H1 (cell line): ENCODE data around the gene PXDN. TPM values are rescaled to one million over a fixed set of nuclear protein-coding genes. Genes with fewer than 3 reads are reported as not detected.
A peak's percentile ranks its signal among the peaks of the same experiment; 100 is the strongest.

Experiments
- CTCF ChIA-PET: fragments of 300-600 bp; sonication (Branson Sonifier 250); formaldehyde crosslinking; loops from one replicate; lab custom pipeline; 2021; ENCODE audit not compliant: partially characterized antibody; lab: Charles Lee
- POLR2A ChIA-PET: fragments of 300-600 bp; sonication (Branson Sonifier 250); formaldehyde crosslinking; loops from one replicate; lab custom pipeline; 2021; ENCODE audit warnings: inconsistent platforms; ENCODE audit not compliant: partially characterized antibody; lab: Charles Lee
- DNase-seq, 2 experiments: peaks; one replicate each; pipeline versions ENCODE4 v3.0.0 to v3.0.0-alpha.2; 2010 to 2022; ENCODE audit warnings: low spot score in 2 of 2, low read depth in 1 of 2, mixed read lengths in 1 of 2
- FAIRE-seq: peaks from 2 replicates; lab custom pipeline; 2011; peaks lifted over from hg19 to GRCh38; lab: Jason Lieb, UNC
- H2AFZ ChIP-seq: 2 replicates; pipeline ENCODE4 v1.8.1; 2012; ENCODE audit warnings: low read length, inconsistent platforms
- H2AK5ac ChIP-seq: 2 replicates; pipeline ENCODE4 v1.6.1; 2013; ENCODE audit warnings: low read depth, low read length
- H2BK120ac ChIP-seq: replicated peaks from 2 replicates; pipeline ENCODE3; 2013; ENCODE audit warnings: low read depth, low read length, inconsistent platforms
- H2BK12ac ChIP-seq: 2 replicates; pipeline ENCODE4 v1.6.1; 2013; ENCODE audit warnings: low read depth, low read length
- H2BK15ac ChIP-seq: 2 replicates; pipeline ENCODE4 v1.6.1; 2013; ENCODE audit warnings: low read length
- H2BK20ac ChIP-seq: 2 replicates; pipeline ENCODE4 v1.6.1; 2013; ENCODE audit warnings: low read length
- H2BK5ac ChIP-seq: 2 replicates; pipeline ENCODE4 v1.6.1; 2013; ENCODE audit warnings: low read depth, low read length
- H3K14ac ChIP-seq: 2 replicates; pipeline ENCODE4 v1.6.1; 2013; ENCODE audit warnings: inconsistent platforms; ENCODE audit not compliant: insufficient read length
- H3K18ac ChIP-seq: 2 replicates; pipeline ENCODE4 v1.6.1; 2013; ENCODE audit warnings: low read length; ENCODE audit errors: extremely low read depth
- H3K23ac ChIP-seq: 2 replicates; pipeline ENCODE4 v1.6.1; 2013; ENCODE audit warnings: inconsistent platforms; ENCODE audit not compliant: insufficient read length
- H3K23me2 ChIP-seq: 2 replicates; pipeline ENCODE4 v1.6.1; 2013; ENCODE audit warnings: low read depth, low read length
- H3K27ac ChIP-seq: 2 replicates; pipeline ENCODE4 v1.6.1; 2011; ENCODE audit warnings: low read depth, low read length, inconsistent platforms
- H3K27me3 ChIP-seq, 4 experiments: replicated peaks in 1 of 4; 1 replicate in 1 of 4; 2 replicates in 3 of 4; pipeline versions ENCODE4 v1.6.1 to v1.8.1; 2011 to 2013; ENCODE audit warnings: low read length in 3 of 4, mild to moderate bottlenecking in 3 of 4, inconsistent platforms in 2 of 4, mixed read lengths in 2 of 4, moderate library complexity in 1 of 4; ENCODE audit not compliant: control insufficient read depth in 3 of 4, insufficient read depth in 3 of 4; ENCODE audit errors: extremely low read depth in 1 of 4
- H3K36me3 ChIP-seq, 4 experiments: 2 replicates each; pipeline versions ENCODE4 v1.6.1 to v1.8.1; 2011 to 2013; ENCODE audit warnings: mild to moderate bottlenecking in 4 of 4, low read length in 3 of 4, moderate library complexity in 2 of 4, control low read depth in 1 of 4, inconsistent platforms in 1 of 4; ENCODE audit not compliant: insufficient read depth in 4 of 4, control insufficient read depth in 2 of 4
- H3K4ac ChIP-seq: replicated peaks from 2 replicates; pipeline ENCODE3; 2013; ENCODE audit warnings: low read length, low read depth, mixed read lengths, inconsistent platforms; ENCODE audit not compliant: insufficient read length
- H3K4me1 ChIP-seq, 4 experiments: replicated peaks in 1 of 4; 1 replicate in 1 of 4; 2 replicates in 3 of 4; pipeline versions ENCODE4 v1.6.1 to v1.8.1; 2011 to 2013; ENCODE audit warnings: low read length in 3 of 4, inconsistent platforms in 2 of 4, mixed read lengths in 1 of 4; ENCODE audit not compliant: insufficient read depth in 4 of 4, control insufficient read depth in 3 of 4
- H3K4me2 ChIP-seq, 2 experiments: 2 replicates each; pipeline versions ENCODE4 v1.6.1 to v1.8.1; 2011 to 2013; ENCODE audit warnings: low read depth in 2 of 2, low read length in 2 of 2, control low read depth in 1 of 2, inconsistent platforms in 1 of 2, mild to moderate bottlenecking in 1 of 2; ENCODE audit not compliant: insufficient read depth in 1 of 2
- H3K4me3 ChIP-seq, 4 experiments: fragments of 200-600, 300-600 bp in 1 of 4; sonication (generic), shearing (Covaris generic), sonication (Bioruptor Twin) in 1 of 4; 2 replicates each; pipeline versions ENCODE4 v1.5.1 to v1.8.1; 2011 to 2016; ENCODE audit warnings: low read length in 4 of 4, low read depth in 3 of 4, control low read depth in 2 of 4, inconsistent platforms in 2 of 4, mild to moderate bottlenecking in 2 of 4, mixed read lengths in 1 of 4, moderate library complexity in 1 of 4; ENCODE audit not compliant: insufficient read depth in 2 of 4; ENCODE audit errors: extremely low read depth in 1 of 4
- H3K56ac ChIP-seq: replicated peaks from 2 replicates; pipeline ENCODE3; 2013; ENCODE audit warnings: low read depth, mild to moderate bottlenecking, mixed read lengths, low read length, inconsistent platforms; ENCODE audit not compliant: insufficient read length
- H3K79me1 ChIP-seq: 2 replicates; pipeline ENCODE4 v1.6.1; 2013; ENCODE audit warnings: low read depth, low read length, control low read depth
- H3K79me2 ChIP-seq, 2 experiments: 2 replicates each; pipeline versions ENCODE4 v1.6.1 to v1.8.1; 2012 to 2013; ENCODE audit warnings: low read length in 2 of 2, mild to moderate bottlenecking in 2 of 2, inconsistent platforms in 1 of 2; ENCODE audit not compliant: insufficient read depth in 2 of 2, control insufficient read depth in 1 of 2
- H3K9ac ChIP-seq, 4 experiments: replicated peaks in 1 of 4; 1 replicate in 1 of 4; 2 replicates in 3 of 4; pipeline versions ENCODE4 v1.6.1 to v1.8.1; 2011 to 2013; ENCODE audit warnings: low read depth in 3 of 4, low read length in 3 of 4, control low read depth in 2 of 4, mild to moderate bottlenecking in 2 of 4, moderate library complexity in 2 of 4, inconsistent platforms in 1 of 4; ENCODE audit errors: extremely low read depth in 1 of 4
- H3K9me3 ChIP-seq, 2 experiments: 2 replicates each; pipeline versions ENCODE4 v1.6.1 to v1.8.1; 2012 to 2013; ENCODE audit warnings: mild to moderate bottlenecking in 2 of 2, moderate library complexity in 2 of 2, control low read depth in 1 of 2, inconsistent platforms in 1 of 2, low read depth in 1 of 2, low read length in 1 of 2, mixed read lengths in 1 of 2; ENCODE audit not compliant: insufficient read depth in 2 of 2
- H4K20me1 ChIP-seq, 2 experiments: replicated peaks in 1 of 2; 2 replicates each; pipeline versions ENCODE3 to v1.8.1; 2011 to 2013; ENCODE audit warnings: inconsistent platforms in 2 of 2, low read length in 2 of 2, mild to moderate bottlenecking in 1 of 2; ENCODE audit not compliant: insufficient read depth in 2 of 2, control insufficient read depth in 1 of 2
- H4K5ac ChIP-seq: 2 replicates; pipeline ENCODE4 v1.6.1; 2013; ENCODE audit warnings: low read length, low read depth, mixed read lengths, inconsistent platforms; ENCODE audit not compliant: insufficient read length
- H4K8ac ChIP-seq: 2 replicates; pipeline ENCODE4 v1.8.0; 2013; ENCODE audit warnings: mild to moderate bottlenecking, moderate library complexity, low read length, inconsistent platforms; ENCODE audit not compliant: insufficient read depth; ENCODE audit errors: extremely low read depth
- H4K91ac ChIP-seq: replicated peaks from 2 replicates; pipeline ENCODE3; 2013; ENCODE audit warnings: low read length, mixed read lengths, inconsistent platforms; ENCODE audit not compliant: insufficient read length
- CHD2 ChIP-seq: IDR thresholded peaks from 2 replicates; pipeline ENCODE4 v1.6.1; 2012; ENCODE audit warnings: low read length, improper control_type of control experiment
- E2F6 ChIP-seq: IDR thresholded peaks from 2 replicates; pipeline ENCODE4 v1.6.1; 2012; ENCODE audit warnings: inconsistent platforms
- JUND ChIP-seq: IDR thresholded peaks from 2 replicates; pipeline ENCODE4 v1.6.1; 2011; ENCODE audit warnings: mild to moderate bottlenecking, improper control_type of control experiment, low read length
- KDM5A ChIP-seq: fragments of 200-600 bp; IDR thresholded peaks from 2 replicates; pipeline ENCODE4 v1.7.1; 2012; ENCODE audit warnings: mild to moderate bottlenecking, low read length, inconsistent platforms, mixed read lengths
- RNF2 ChIP-seq: fragments of 200-900, 300-1000 bp; sonication (generic); IDR thresholded peaks from 2 replicates; pipeline ENCODE4 v1.7.1; 2016; ENCODE audit warnings: borderline replicate concordance, low read depth, mild to moderate bottlenecking, antibody characterized with exemption, low read length; ENCODE audit not compliant: poor library complexity, severe bottlenecking; ENCODE audit errors: missing control alignments
- WGBS, 2 experiments: shearing (Covaris generic) in 1 of 2; methylation state at CpG; one replicate each; pipeline versions ENCODE4 v1.1.6 to v1.1.7; 2013 to 2015; ENCODE audit warnings: low lambda C conversion rate in 2 of 2, mixed read lengths in 2 of 2, inconsistent platforms in 1 of 2, low coverage in 1 of 2, missing lambda C conversion rate in 1 of 2; ENCODE audit not compliant: insufficient replicate concordance in 2 of 2, insufficient coverage in 1 of 2, insufficient read length in 1 of 2; ENCODE audit errors: extremely low coverage in 1 of 2, missing lambda C conversion rate in 1 of 2; 5-methylcytosine and 5-hydroxymethylcytosine counted together
- polyA plus RNA-seq, 7 experiments: library from polyadenylated mRNA; depleted of rRNA in 3 of 7; stranded (reverse) in 5 of 7; unstranded in 2 of 7; fragments of >200 nt in 5 of 7; fragments of 200-250 nt in 2 of 7; gene quantifications; 1 replicate in 5 of 7; 2 replicates in 1 of 7; 4 replicates in 1 of 7; pipeline versions ENCODE4 v1.2.1 to v1.2.3, GENCODE V29; 2011 to 2013; ENCODE audit warnings: missing spikeins in 2 of 7, mixed read lengths in 2 of 7
- total RNA-seq: library from RNA; stranded (reverse); fragmentation: NEBNext Ultra II Directional; extraction: Animal tissue kit (Norgen Biotek cat#: 25700); gene quantifications from 2 replicates; pipeline ENCODE4 v1.2.1, GENCODE V29; 2021
- TF ChIP-seq, protein P1 (sequence below): IDR thresholded peaks from 2 replicates; pipeline ENCODE4 v1.6.1; 2012; ENCODE audit warnings: inconsistent platforms

Gene PXDN
- total and polyA plus RNA-seq, 2 of the 8 experiments (the other 6 are each of a cell fraction or from before 2014, with no cell fraction given), result 104 to 141 TPM

- Histone ChIP-seq H3K36me3 (peaks cover 0 to 16% (median 2%) of the 10 kb centered on the region in 4 experiments; a peak in 3 of 8 replicates), H3K9me3 (no peaks in the 10 kb centered on the region), H2BK15ac (no peak overlapping the region), H3K27ac (peak overlapping the region; percentile 95), H3K4me1 (peaks cover 7 to 19% (median 13%) of the 10 kb centered on the region in 4 experiments), H4K91ac (peak overlapping the region; percentile 98), H4K5ac (peak overlapping the region; percentile 91), H3K27me3 (no peaks in the 10 kb centered on the region; a peak in 1 of 7 replicates), H2BK120ac (peak overlapping the region; percentile 76), H2BK20ac (peak overlapping the region; percentile 95), H3K18ac (peak overlapping the region; percentile 94), H4K20me1 (no peaks in the 10 kb centered on the region), H4K8ac (peak overlapping the region; percentile 94), H3K4ac (peak overlapping the region; percentile 64), H3K23ac (no peak overlapping the region), H2BK12ac (peak overlapping the region; percentile 100), H2AFZ (no peak overlapping the region), H3K4me3 (peak overlapping the region; percentile 25 to 56 (median 33)), H2AK5ac (peak overlapping the region; percentile 97), H3K79me2 (no peaks in the 10 kb centered on the region), H3K9ac (peak overlapping the region in 3 of 4 experiments; percentile 58 to 70 (median 68); a peak in 6 of 7 replicates), H3K23me2 (peaks cover 2% of the 10 kb centered on the region; the same call in 1 of the 2 replicates), H3K14ac (no peak overlapping the region), H3K56ac (peak overlapping the region; percentile 82), H3K79me1 (no peaks in the 10 kb centered on the region), H2BK5ac (peak overlapping the region; percentile 100), H3K4me2 (peak overlapping the region; percentile 72 to 86)
- ChIA-PET POLR2A (interaction anchor here (0.7 to 4.5 kb wide), 43 partner anchors 9 to 886 kb away, joined by 3 to 57 read pairs (median 4); partner anchors contain the start of gene PXDN), CTCF (interaction anchor here (0.6 to 3.6 kb wide), 15 partner anchors 9 to 1111 kb away, joined by 3 to 26 read pairs (median 4); no protein-coding TSS in a partner anchor)
- FAIRE-seq (peak; percentile 85), DNase-seq (peak; percentile 81 to 86)
- 15% methylated on average over 20 of the region's 20 CpGs; no CpG with 5 or more reads in 1 of the 2 experiments for WGBS, 2 experiments
- TF ChIP-seq RNF2 (no peak), JUND (peak; percentile 63; the same call in 1 of the 2 replicates), KDM5A (no peak), E2F6 (0 out of 2 replicates have a peak, but pooled peaks have one; percentile 14), CHD2 (peak; percentile 76)
- TF ChIP-seq, protein P1, sequence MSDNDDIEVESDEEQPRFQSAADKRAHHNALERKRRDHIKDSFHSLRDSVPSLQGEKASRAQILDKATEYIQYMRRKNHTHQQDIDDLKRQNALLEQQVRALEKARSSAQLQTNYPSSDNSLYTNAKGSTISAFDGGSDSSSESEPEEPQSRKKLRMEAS, result no peak; the same call in 1 of the 2 replicates
These were observed 118.9 kb downstream of the PXDN start for GRCh38 chr2:1625281-1626001.
